Measurements from ENCODE around the gene ARRDC1.

Gene ARRDC1

DNA sequence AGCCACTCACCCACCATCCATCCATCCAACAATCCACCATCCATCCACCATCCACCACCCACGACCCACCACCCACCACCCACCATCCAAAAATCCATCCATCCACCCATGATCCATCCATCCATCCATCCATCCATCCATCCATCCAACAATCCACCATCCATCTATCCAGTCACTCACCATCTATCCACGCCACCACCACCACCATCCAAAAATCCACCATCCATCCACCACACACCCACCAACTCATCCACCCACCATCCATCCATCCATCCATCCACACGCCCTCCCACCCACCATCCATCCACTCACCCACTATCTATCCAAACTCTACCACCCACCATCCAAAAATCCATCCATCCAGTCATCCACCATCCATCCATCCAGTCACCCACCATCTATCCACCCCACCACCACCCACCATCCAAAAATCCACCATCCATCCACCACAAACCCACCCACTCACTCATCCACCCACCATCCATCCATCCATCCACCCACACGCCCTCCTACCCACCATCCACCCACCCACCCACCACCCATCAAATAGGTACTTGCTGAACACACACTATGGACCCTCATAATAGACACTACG is 35.8 kb upstream of the ARRDC1 start:
- TF ChIP-seq ZFX (IDR thresholded peaks at IDR 0.05; ENCODE audit: borderline replicate concordance) = no peak
- TF ChIP-seq, protein P1, sequence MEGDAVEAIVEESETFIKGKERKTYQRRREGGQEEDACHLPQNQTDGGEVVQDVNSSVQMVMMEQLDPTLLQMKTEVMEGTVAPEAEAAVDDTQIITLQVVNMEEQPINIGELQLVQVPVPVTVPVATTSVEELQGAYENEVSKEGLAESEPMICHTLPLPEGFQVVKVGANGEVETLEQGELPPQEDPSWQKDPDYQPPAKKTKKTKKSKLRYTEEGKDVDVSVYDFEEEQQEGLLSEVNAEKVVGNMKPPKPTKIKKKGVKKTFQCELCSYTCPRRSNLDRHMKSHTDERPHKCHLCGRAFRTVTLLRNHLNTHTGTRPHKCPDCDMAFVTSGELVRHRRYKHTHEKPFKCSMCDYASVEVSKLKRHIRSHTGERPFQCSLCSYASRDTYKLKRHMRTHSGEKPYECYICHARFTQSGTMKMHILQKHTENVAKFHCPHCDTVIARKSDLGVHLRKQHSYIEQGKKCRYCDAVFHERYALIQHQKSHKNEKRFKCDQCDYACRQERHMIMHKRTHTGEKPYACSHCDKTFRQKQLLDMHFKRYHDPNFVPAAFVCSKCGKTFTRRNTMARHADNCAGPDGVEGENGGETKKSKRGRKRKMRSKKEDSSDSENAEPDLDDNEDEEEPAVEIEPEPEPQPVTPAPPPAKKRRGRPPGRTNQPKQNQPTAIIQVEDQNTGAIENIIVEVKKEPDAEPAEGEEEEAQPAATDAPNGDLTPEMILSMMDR (IDR thresholded peaks at IDR 0.05) = no peak

DNA sequence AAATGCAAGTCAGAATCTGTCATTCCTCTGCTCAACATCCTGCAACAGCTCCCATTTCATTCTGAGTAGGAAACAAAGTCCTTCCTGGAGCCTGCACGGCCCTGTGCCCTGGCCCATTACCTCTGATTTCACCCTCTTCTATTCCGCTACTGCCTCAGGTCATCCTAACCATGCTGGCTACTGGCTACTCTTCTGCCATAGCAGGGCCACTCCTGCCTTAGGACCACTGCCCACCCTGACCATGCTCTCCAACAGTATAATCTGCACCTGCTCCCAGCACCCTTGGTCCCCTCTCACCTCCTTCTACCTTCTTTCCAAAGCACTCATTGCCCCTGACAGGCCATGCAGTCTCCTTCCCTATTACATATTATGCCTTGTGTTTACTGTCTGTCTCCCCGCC is 34.9 kb upstream of the ARRDC1 start:
- H3K27ac ChIP-seq = no peak overlapping the region
- TF ChIP-seq, protein P1 (IDR thresholded peaks at IDR 0.05) = no peak
- TF ChIP-seq ZFX (IDR thresholded peaks at IDR 0.05; ENCODE audit: borderline replicate concordance) = no peak

More for the DNA sequence above, 35.8 kb upstream of the ARRDC1 start:
- H3K27ac ChIP-seq = no peak overlapping the region

DNA sequence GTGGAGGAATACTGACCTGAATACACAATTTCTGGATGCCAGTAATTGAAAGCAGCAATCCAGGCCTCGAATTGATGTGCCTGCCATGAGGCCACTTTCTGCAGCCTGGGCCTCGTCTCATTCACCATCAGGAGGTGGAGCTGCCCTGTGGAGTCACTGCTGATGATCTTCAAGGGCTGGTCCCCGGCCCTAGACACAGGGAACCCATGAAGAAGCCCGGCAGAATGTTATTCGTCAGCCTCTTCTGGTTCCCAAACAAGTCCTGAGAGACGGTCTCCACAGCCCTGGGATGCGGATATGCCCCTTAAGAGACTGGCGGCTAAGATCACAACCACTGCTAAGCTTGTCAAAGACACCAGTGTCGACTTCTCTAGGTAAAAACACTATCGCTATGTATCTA is 31.3 kb upstream of the ARRDC1 start:
- no peak overlapping the region for H3K27ac ChIP-seq
- TF ChIP-seq, protein P1 (IDR thresholded peaks at IDR 0.05) = no peak
- TF ChIP-seq ZFX (IDR thresholded peaks at IDR 0.05; ENCODE audit: borderline replicate concordance) = no peak

DNA sequence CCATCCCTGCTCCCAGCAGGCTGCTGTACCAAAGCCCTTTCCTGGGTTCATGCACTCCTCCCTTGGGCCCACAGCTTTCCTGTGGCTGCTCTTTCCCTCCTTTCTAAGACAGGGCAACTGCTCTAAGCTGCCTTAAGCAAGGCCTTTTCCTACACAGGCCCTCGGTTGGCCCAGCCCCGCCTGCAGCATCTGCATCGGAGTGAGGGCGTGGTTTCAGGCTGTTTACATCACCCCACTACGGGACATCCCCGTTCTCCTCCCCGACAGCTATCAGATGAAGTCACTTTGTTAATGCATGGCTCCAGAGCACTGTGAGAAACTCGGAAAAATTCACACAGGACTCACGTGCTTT is 30.1 kb upstream of the ARRDC1 start:
- H3K27ac ChIP-seq = no peak overlapping the region
- TF ChIP-seq ZFX (IDR thresholded peaks at IDR 0.05; ENCODE audit: borderline replicate concordance) = no peak
- TF ChIP-seq, protein P1 (IDR thresholded peaks at IDR 0.05) = no peak

DNA sequence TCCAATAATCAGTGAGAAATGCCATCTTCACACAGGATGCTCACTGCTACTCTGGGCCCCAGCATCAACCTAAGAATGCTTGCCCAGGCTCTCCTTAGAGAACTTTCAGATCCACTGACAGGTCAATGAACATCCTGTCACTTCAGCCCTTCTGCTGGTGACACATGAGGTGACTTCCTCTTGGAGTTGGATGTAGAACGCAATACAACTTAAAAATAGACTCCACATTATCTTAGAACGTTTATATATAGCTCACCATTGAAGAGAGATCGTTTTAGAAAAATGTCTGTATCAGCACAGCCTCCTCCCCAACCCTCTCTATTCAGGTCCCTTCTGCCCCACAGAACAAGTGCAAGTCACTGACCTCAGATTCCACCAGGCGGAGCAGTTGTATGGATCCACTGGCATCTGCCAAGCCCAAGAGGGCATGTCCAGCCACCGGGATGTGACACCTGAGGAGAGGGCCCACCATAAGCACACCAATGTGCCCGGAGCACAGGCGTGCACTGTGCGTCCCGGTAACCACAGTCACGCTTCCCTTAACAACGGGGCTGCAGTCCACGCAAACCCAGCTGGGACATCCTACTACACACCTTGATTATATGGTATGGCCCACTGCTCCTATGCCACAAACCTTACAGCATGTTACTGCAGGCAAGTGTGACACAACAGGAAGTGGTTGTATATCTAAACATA is 29.6 kb upstream of the ARRDC1 start:
- H3K27ac ChIP-seq = no peak overlapping the region
- TF ChIP-seq ZFX (IDR thresholded peaks at IDR 0.05; ENCODE audit: borderline replicate concordance) = no peak
- TF ChIP-seq, protein P1 (IDR thresholded peaks at IDR 0.05) = no peak

DNA sequence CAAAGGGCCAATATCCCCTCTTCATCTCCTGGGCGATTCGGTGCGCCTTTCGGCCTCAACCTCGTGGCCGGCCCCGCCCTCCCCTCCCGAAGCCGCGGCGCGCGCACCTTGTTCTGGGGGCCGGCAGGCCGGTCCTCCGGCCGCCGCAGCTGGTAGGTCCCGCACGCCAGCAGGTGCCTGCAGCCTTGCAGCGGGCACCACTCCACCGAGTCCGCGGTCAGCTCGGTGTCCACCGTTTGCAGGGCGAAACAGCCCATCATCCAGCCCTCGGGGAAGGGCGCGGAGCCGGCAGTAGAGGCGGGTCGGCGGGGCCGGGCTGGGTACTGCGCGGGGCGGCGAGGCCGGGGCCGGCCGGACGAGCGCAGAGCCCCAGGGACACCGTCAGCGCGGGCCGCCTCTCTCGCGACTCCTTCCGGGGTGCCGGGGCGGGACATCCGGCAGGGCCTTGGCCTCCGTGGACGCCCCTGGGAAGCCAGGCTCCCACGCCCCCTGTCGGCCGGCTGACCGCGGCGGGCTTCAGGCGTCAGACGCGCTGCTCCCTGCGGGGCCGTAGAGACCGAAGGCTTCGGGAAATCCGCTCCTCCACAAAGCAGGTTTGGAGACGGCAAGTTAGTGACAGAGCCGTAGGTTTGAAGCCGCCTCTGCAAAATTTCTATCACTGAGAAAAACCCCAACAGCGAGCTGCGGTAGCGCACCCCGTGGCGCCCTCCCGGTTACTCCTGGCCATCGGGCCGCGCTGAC is 26.8 kb upstream of the ARRDC1 start, which contains the start of gene DPH7:
Gene DPH7 (minus strand): TSS at position 408 of the 741 bp plus-strand sequence. CDS start 148 bp downstream, at position 260.
- peak within 1 kb of the TSS; percentile 87 for H3K27ac ChIP-seq
- TF ChIP-seq, protein P1 (IDR thresholded peaks at IDR 0.05) = peak; percentile 95
- no peak for TF ChIP-seq ZFX (IDR thresholded peaks at IDR 0.05; ENCODE audit: borderline replicate concordance)

DNA sequence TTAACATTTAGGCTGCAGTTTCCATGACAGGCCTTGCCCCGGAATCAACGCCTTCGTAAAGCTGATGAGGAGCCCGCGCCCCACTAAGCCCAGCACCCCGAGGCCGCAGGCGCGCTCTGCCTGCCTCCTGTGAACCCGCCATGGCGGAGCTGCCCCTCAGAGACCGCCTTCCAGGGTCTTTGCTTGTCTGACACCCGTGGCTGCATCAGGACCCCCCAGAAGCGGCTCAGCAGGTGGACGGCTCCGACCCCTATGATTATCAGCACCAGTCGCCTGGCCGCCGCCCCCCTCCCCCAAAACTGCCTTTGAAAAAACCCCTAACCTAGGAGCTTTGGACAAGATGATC is 26.3 kb upstream of the ARRDC1 start:
- H3K27ac ChIP-seq = peak overlapping the region; percentile 87
- TF ChIP-seq ZFX (IDR thresholded peaks at IDR 0.05; ENCODE audit: borderline replicate concordance) = no peak
- TF ChIP-seq, protein P1 (IDR thresholded peaks at IDR 0.05) = no peak
